HG03064 (cell line): ENCODE measurements around the gene UQCRH.

Experiments
- ATAC-seq: cut with Tn5 transposase; IDR thresholded peaks from one replicate; pipeline ENCODE4 v1.9.1; 2021; ENCODE audit warnings: low read depth; ENCODE audit not compliant: unreplicated experiment

Gene UQCRH

GRCh38 chr1:46303038-46303871 lies at the start of gene UQCRH, which contains the start of gene LRRC41:
Gene UQCRH, plus strand, starts transcription at chr1:46303698. Its CDS starts 69 bp downstream, at chr1:46303767.
Gene LRRC41, minus strand, starts transcription at chr1:46303616. Its CDS starts 294 bp downstream, at chr1:46303322.
- peak; percentile 80 for ATAC-seq

DNA sequence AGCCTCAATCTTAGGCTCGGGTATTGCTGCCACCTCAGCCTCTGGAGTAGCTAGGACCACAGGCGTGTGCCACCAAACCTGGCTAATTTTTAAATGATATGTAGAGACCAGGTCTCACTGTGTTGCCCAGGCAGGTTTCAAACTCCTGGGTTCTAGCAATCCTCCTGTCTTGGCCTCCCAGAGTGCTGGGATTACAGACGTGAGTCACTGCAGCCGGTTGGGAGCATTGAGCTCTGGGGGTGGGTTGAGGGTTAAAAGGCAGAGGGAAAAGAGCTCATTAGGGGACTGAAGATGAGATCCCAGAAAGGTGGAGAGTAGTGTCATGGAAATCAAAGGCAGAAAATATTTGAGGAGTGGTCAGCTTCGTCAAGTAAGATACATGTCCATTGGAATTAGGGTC lies 48.8 kb upstream of the UQCRH start:
- no peak for ATAC-seq

DNA sequence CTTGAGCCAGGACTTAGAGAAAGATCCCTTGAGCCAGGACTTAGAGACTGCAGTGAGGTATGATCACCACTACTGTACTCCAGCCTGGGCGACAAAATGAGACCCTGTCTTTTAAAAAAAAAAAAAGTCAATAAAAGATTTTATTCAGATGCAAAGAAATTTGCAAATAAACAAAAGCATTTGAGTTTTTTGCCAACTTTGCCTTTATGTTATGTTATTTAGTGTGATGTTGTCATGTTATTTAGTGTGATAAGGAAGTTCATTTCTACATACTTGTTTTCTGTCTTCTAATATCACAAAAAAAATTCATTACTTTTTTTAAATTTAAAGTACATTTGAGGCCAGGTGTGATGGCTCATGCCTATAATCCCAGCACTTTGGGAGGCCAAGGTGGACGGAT lies 47.0 kb upstream of the UQCRH start:
- ATAC-seq = no peak

- ATAC-seq = no peak
These were observed 41.0 kb upstream of the UQCRH start for GRCh38 chr1:46262508-46262907.

- no peak for ATAC-seq
These were observed 40.4 kb upstream of the UQCRH start for GRCh38 chr1:46263146-46263545.

DNA sequence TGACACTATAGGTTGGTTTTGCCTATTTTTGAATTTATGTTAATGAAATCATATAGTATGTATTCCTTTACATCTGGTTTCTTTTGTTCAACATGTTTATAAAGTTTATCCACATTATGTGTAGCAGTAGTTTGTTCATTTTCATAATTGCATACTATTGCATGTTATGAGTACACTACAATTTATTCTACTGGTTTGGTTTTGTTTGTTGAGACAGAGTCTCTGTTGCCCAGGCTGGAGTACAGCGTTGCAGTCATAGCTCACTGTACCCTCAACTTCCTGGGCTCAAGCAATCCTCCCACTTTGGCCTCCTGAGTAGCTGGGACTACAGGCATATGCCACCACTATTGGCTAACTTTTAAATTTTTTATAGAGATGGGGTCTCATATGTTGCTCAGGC lies 34.9 kb upstream of the UQCRH start:
- no peak for ATAC-seq

- no peak for ATAC-seq
These were observed 29.1 kb upstream of the UQCRH start for GRCh38 chr1:46274225-46275029.

- ATAC-seq = no peak
These were observed 28.5 kb upstream of the UQCRH start for GRCh38 chr1:46275030-46275337.

- no peak for ATAC-seq
These were observed 25.7 kb upstream of the UQCRH start for GRCh38 chr1:46277658-46278373.

DNA sequence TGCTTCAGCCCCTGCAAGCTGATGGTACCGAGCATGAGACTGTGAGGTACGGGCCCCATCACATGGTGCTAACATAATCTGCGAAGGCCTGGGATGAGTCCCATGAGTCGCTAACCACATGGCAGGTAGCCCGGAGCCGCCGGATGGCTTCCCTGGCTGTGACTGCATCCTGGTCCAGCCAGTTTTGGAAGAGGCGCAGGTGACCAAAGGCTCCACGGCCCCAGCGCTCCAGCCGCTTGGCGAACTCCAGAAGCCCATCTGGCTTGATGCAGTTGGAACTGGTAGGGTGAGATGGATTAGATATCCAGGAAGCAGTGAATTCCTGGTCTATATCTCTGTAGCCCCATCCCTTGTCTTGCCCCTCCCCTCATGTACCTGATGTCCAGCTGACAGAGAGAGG lies 24.7 kb upstream of the UQCRH start:
- no peak for ATAC-seq

DNA sequence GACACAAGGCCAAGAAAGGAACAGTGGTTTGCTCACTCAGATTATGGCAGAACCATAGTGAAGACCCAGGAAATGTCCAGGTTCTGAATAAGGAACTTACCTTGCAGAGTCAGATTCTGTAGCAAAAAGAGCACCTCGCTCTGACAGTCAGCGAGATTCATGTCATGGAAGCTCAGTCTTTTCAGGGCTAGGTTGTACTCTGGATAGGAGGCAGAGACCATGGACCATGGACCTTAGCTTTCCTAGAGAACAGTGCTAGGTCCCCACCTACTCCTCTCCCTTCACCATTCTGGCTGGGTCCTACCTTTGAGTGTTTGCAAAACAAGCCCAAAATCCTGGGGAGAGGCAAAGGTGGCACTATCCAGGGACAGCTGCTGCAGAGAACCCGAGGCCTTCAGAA lies 23.4 kb upstream of the UQCRH start:
- no peak for ATAC-seq

- no peak for ATAC-seq
These were observed 22.5 kb upstream of the UQCRH start for GRCh38 chr1:46281021-46281420.

- no peak for ATAC-seq
These were observed 19.4 kb upstream of the UQCRH start for GRCh38 chr1:46284058-46284457.

- ATAC-seq = no peak
These were observed 18.6 kb upstream of the UQCRH start for GRCh38 chr1:46284597-46285564.

GRCh38 chr1:46285730-46286477 lies 17.6 kb upstream of the UQCRH start:
- ATAC-seq = no peak

GRCh38 chr1:46288485-46289133 lies 14.9 kb upstream of the UQCRH start:
- ATAC-seq = no peak

DNA sequence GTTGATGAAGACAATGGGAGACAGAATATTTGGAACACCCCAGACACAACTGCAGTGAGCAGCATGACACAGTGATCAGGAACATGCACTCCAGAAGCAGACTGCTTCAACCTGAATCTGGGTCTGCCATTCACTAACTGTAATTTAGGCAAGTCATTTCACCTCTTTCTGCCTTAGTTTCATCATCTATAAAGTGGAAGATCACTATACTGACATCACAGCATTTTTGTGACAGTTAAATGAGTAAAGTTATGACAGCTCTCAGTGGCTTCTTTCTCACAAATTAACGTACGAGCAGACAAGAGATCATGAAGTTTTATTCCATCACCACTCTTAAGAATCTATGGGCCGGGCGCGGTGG lies 14.4 kb upstream of the UQCRH start:
- no peak for ATAC-seq

GRCh38 chr1:46289976-46290375 lies 13.5 kb upstream of the UQCRH start:
- ATAC-seq = no peak

DNA sequence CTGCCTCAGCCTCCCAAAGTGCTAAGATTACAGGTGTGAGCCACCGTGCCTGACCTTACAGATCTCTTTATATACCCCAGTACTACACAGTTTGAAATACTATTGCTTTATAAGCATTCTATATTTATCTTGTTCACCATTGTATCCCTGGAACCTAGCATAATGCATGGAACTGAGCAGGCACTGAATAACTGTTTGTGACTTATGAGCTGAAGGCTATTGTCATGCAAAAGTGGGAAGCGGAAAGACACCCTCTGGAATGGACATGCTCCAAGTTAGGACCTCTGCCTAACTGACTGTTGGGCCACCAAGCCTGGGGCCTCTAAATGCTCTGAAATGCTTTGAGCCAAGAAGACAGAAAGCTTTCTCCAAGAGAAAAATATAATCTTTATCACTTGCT lies 8.2 kb upstream of the UQCRH start:
- ATAC-seq = no peak
